Measurements from ENCODE around the gene GIT1. TPM values are rescaled to one million over a fixed set of nuclear protein-coding genes. Genes with fewer than 3 reads are reported as not detected.

Gene GIT1
- total and polyA plus RNA-seq, 9 of the 15 experiments (the other 6 are each of a cell fraction or from before 2014, with no cell fraction given), result 0.35 to 35.3 (median 17.1) TPM

DNA sequence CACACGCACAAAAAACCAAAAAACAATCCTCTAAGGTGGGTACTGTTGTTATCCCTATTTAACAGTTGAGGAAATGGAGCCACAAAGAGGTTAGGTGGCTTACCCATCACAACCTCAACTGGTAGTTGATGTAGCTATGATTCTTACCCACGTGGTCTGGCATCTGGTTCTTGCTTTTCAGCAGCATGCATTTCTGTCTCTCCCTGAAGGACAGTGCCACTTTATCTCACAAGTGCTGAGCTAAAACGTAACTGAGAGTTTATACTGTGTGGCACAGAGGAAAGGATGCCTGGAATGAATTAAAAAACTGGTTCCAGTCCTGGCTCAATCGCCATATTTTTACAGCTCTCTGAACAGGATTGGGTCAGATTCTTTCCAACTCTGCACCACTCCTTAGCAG, 35.1 kb upstream of the GIT1 start:
- H3K4me2 ChIP-seq (ENCODE audit: insufficient read depth, low read length), result no peak overlapping the region
- no TSS peak for BruUV-seq (replicated peaks)
- no peak overlapping the region for H3K27ac ChIP-seq (ENCODE audit: extremely low read depth, low read depth, low read length)
- no peak overlapping the region for H2AFZ ChIP-seq (ENCODE audit: low read depth, low read length)
- 44% methylated on average over 4 of the region's 4 CpGs for WGBS (ENCODE audit: insufficient coverage, low coverage, missing lambda C conversion rate)
- ChIA-PET POLR2A (interaction anchor here (0.9 to 2.7 kb wide), 2 partner anchors 10 to 15 kb away, joined by 4 to 11 read pairs; no protein-coding TSS in a partner anchor), CTCF (ENCODE audit: low intra/inter-chr PET ratio) (no interaction called here)
- no peaks in the 10 kb centered on the region for H3K9me1 ChIP-seq (ENCODE audit: control insufficient read depth, insufficient read depth, low read length)
- DNase-seq (ENCODE audit: extremely low read depth in 1 of 4, low spot score in 3 of 4) (no peak), ATAC-seq (no peak), FAIRE-seq (no peak)
- in situ Hi-C loops (cut with MboI) (no loop called here), intact Hi-C loops (cut with micrococcal nuclease) (no loop called here)
- no peaks in the 10 kb centered on the region; the same call in 1 of the 2 replicates for H4K20me1 ChIP-seq (replicated peaks; ENCODE audit: control insufficient read depth, insufficient read depth, low read length)
- H3K9ac ChIP-seq (ENCODE audit: insufficient read depth in 1 of 2, low read depth in 2 of 2, low read length in 2 of 2), result no peak overlapping the region
- H3K27me3 ChIP-seq (ENCODE audit: control insufficient read depth in 2 of 2, insufficient read depth in 2 of 2, low read length in 2 of 2), result no peaks in the 10 kb centered on the region
- peaks cover 16 to 27% of the 10 kb centered on the region in 2 experiments; a peak in 4 of 5 replicates for H3K4me1 ChIP-seq (replicated peaks in 1 of 2; ENCODE audit: control insufficient read depth in 2 of 2, insufficient read depth in 2 of 2, low read length in 2 of 2)
- H3K36me3 ChIP-seq (ENCODE audit: control insufficient read depth, insufficient read depth, low read length), result no peaks in the 10 kb centered on the region
- no peaks in the 10 kb centered on the region for H3K79me2 ChIP-seq (ENCODE audit: control insufficient read depth, insufficient read depth, low read length)
- no peaks in the 10 kb centered on the region for H3K9me3 ChIP-seq (replicated peaks; ENCODE audit: control insufficient read depth, insufficient read depth, low read depth, low read length)
- H3K4me3 ChIP-seq, result no peak overlapping the region
- no peak for TF ChIP-seq HEY1 (CRISPR knock-in tag; IDR thresholded peaks at IDR 0.05; ENCODE audit: borderline replicate concordance)
- no peak for TF ChIP-seq RBM25 (IDR thresholded peaks at IDR 0.05; ENCODE audit: low read depth, low read length, severe bottlenecking)
- TF ChIP-seq PHB (CRISPR knock-in tag; IDR thresholded peaks at IDR 0.05), result no peak
- TF ChIP-seq, protein P1, sequence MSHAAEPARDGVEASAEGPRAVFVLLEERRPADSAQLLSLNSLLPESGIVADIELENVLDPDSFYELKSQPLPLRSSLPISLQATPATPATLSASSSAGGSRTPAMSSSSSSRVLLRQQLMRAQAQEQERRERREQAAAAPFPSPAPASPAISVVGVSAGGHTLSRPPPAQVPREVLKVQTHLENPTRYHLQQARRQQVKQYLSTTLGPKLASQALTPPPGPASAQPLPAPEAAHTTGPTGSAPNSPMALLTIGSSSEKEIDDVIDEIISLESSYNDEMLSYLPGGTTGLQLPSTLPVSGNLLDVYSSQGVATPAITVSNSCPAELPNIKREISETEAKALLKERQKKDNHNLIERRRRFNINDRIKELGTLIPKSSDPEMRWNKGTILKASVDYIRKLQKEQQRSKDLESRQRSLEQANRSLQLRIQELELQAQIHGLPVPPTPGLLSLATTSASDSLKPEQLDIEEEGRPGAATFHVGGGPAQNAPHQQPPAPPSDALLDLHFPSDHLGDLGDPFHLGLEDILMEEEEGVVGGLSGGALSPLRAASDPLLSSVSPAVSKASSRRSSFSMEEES (CRISPR knock-in tag; IDR thresholded peaks at IDR 0.05), result no peak
- no peak for TF ChIP-seq PTTG1 (tag; IDR thresholded peaks at IDR 0.05; ENCODE audit: low read depth)
- TF ChIP-seq, protein P2, sequence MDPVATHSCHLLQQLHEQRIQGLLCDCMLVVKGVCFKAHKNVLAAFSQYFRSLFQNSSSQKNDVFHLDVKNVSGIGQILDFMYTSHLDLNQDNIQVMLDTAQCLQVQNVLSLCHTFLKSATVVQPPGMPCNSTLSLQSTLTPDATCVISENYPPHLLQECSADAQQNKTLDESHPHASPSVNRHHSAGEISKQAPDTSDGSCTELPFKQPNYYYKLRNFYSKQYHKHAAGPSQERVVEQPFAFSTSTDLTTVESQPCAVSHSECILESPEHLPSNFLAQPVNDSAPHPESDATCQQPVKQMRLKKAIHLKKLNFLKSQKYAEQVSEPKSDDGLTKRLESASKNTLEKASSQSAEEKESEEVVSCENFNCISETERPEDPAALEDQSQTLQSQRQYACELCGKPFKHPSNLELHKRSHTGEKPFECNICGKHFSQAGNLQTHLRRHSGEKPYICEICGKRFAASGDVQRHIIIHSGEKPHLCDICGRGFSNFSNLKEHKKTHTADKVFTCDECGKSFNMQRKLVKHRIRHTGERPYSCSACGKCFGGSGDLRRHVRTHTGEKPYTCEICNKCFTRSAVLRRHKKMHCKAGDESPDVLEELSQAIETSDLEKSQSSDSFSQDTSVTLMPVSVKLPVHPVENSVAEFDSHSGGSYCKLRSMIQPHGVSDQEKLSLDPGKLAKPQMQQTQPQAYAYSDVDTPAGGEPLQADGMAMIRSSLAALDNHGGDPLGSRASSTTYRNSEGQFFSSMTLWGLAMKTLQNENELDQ (CRISPR knock-in tag; IDR thresholded peaks at IDR 0.05; ENCODE audit: borderline replicate concordance), result no peak
- TF ChIP-seq, protein P3, sequence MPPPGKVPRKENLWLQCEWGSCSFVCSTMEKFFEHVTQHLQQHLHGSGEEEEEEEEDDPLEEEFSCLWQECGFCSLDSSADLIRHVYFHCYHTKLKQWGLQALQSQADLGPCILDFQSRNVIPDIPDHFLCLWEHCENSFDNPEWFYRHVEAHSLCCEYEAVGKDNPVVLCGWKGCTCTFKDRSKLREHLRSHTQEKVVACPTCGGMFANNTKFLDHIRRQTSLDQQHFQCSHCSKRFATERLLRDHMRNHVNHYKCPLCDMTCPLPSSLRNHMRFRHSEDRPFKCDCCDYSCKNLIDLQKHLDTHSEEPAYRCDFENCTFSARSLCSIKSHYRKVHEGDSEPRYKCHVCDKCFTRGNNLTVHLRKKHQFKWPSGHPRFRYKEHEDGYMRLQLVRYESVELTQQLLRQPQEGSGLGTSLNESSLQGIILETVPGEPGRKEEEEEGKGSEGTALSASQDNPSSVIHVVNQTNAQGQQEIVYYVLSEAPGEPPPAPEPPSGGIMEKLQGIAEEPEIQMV (tag; conservative IDR thresholded peaks at IDR 0.05; ENCODE audit: low read depth), result no peak
- TF ChIP-seq, protein P4, sequence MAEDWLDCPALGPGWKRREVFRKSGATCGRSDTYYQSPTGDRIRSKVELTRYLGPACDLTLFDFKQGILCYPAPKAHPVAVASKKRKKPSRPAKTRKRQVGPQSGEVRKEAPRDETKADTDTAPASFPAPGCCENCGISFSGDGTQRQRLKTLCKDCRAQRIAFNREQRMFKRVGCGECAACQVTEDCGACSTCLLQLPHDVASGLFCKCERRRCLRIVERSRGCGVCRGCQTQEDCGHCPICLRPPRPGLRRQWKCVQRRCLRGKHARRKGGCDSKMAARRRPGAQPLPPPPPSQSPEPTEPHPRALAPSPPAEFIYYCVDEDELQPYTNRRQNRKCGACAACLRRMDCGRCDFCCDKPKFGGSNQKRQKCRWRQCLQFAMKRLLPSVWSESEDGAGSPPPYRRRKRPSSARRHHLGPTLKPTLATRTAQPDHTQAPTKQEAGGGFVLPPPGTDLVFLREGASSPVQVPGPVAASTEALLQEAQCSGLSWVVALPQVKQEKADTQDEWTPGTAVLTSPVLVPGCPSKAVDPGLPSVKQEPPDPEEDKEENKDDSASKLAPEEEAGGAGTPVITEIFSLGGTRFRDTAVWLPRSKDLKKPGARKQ (CRISPR knock-in tag; IDR thresholded peaks at IDR 0.05), result no peak
- no peak for TF ChIP-seq TEAD1 (CRISPR knock-in tag; IDR thresholded peaks at IDR 0.05)
- no peak for TF ChIP-seq NR2F6 (CRISPR knock-in tag; IDR thresholded peaks at IDR 0.05)
- TF ChIP-seq ADNP (tag; IDR thresholded peaks at IDR 0.05), result no peak
- no peak for TF ChIP-seq SRSF7 (optimal IDR thresholded peaks at IDR 0.05; ENCODE audit: low read depth, low read length)
- TF ChIP-seq, protein P5, sequence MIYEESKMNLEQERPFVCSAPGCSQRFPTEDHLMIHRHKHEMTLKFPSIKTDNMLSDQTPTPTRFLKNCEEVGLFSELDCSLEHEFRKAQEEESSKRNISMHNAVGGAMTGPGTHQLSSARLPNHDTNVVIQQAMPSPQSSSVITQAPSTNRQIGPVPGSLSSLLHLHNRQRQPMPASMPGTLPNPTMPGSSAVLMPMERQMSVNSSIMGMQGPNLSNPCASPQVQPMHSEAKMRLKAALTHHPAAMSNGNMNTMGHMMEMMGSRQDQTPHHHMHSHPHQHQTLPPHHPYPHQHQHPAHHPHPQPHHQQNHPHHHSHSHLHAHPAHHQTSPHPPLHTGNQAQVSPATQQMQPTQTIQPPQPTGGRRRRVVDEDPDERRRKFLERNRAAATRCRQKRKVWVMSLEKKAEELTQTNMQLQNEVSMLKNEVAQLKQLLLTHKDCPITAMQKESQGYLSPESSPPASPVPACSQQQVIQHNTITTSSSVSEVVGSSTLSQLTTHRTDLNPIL (CRISPR knock-in tag; IDR thresholded peaks at IDR 0.05), result no peak
- TF ChIP-seq ETV5 (CRISPR knock-in tag; IDR thresholded peaks at IDR 0.05; ENCODE audit: low read depth), result no peak

All from K562 (cell line).